IMR-90 (cell line): ENCODE results near the gene PM20D2. TPM values are rescaled to one million over a fixed set of nuclear protein-coding genes. Genes with fewer than 3 reads are reported as not detected.

Experiments
- ATAC-seq: fragments of 200-7000 bp; cut with Tn5 transposase; 2 replicates; pipeline ENCODE4 v1.9.1; 2020; ENCODE audit warnings: low read depth, mild to moderate bottlenecking, moderate library complexity
- BruUV-seq: library from RNA; stranded (reverse); fragments of 400-500 nt; replicated peaks from 2 replicates; lab custom pipeline; 2021; lab: Mats Ljungman, UMichigan
- CTCF ChIA-PET: fragments of 300-600 bp; formaldehyde crosslinking; extraction: SDS; loops from one replicate; lab custom pipeline; 2021; ENCODE audit warnings: antibody characterized with exemption; lab: Yijun Ruan, JAX
- POLR2A ChIA-PET: fragments of 300-600 bp; sonication (Branson Sonifier 250); formaldehyde crosslinking; loops from one replicate; lab custom pipeline; 2022; ENCODE audit warnings: antibody characterized with exemption; ENCODE audit not compliant: unreplicated experiment; lab: Charles Lee
- DNase-seq: peaks from one replicate; pipeline ENCODE4 v3.0.0; 2013
- H2AFZ ChIP-seq: replicated peaks from 2 replicates; pipeline ENCODE3; 2013; ENCODE audit warnings: low read length, mild to moderate bottlenecking; ENCODE audit not compliant: poor library complexity
- H2AK5ac ChIP-seq: 2 replicates; pipeline ENCODE4 v1.6.1; 2013; ENCODE audit warnings: low read depth, low read length, inconsistent platforms
- H2AK9ac ChIP-seq: replicated peaks from 2 replicates; pipeline ENCODE3; 2013; ENCODE audit warnings: mild to moderate bottlenecking, low read depth, low read length, moderate library complexity; ENCODE audit not compliant: poor library complexity
- H2BK120ac ChIP-seq: 2 replicates; pipeline ENCODE4 v1.6.1; 2013; ENCODE audit warnings: low read depth, low read length, inconsistent platforms
- H2BK15ac ChIP-seq: 3 replicates; pipeline ENCODE4 v1.6.1; 2013; ENCODE audit warnings: low read depth, low read length, inconsistent platforms
- H2BK20ac ChIP-seq: 2 replicates; pipeline ENCODE4 v1.6.1; 2013; ENCODE audit warnings: low read depth, mild to moderate bottlenecking, inconsistent platforms, low read length, moderate library complexity
- H2BK5ac ChIP-seq: 2 replicates; pipeline ENCODE4 v1.6.1; 2013; ENCODE audit warnings: mild to moderate bottlenecking, low read depth, low read length, inconsistent platforms; ENCODE audit not compliant: poor library complexity, severe bottlenecking
- H3K14ac ChIP-seq: replicated peaks from 2 replicates; pipeline ENCODE4 v1.6.1; 2013; ENCODE audit warnings: low read depth, low read length, inconsistent platforms
- H3K18ac ChIP-seq: 2 replicates; pipeline ENCODE4 v1.6.1; 2013; ENCODE audit warnings: low read depth, low read length, control low read depth
- H3K23ac ChIP-seq: 2 replicates; pipeline ENCODE4 v1.6.1; 2013; ENCODE audit warnings: low read depth, low read length, inconsistent platforms
- H3K27ac ChIP-seq: 2 replicates; pipeline ENCODE4 v1.5.1; 2013; ENCODE audit warnings: mild to moderate bottlenecking, control low read depth, low read length; ENCODE audit not compliant: insufficient read depth
- H3K27me3 ChIP-seq: 2 replicates; pipeline ENCODE4 v1.6.1; 2013; ENCODE audit warnings: low read length; ENCODE audit not compliant: control insufficient read depth, insufficient read depth
- H3K36me3 ChIP-seq: 2 replicates; pipeline ENCODE4 v1.6.1; 2013; ENCODE audit warnings: low read length, mixed read lengths; ENCODE audit not compliant: control insufficient read depth, insufficient read depth
- H3K4ac ChIP-seq: 2 replicates; pipeline ENCODE4 v1.6.1; 2013; ENCODE audit warnings: low read depth, low read length, inconsistent platforms
- H3K4me1 ChIP-seq: 2 replicates; pipeline ENCODE4 v1.6.1; 2013; ENCODE audit warnings: low read length, mixed read lengths; ENCODE audit not compliant: control insufficient read depth, insufficient read depth
- H3K4me2 ChIP-seq: 2 replicates; pipeline ENCODE4 v1.6.1; 2013; ENCODE audit warnings: low read depth, mild to moderate bottlenecking, control low read depth, low read length, moderate library complexity
- H3K4me3 ChIP-seq: 2 replicates; pipeline ENCODE4 v1.5.1; 2013; ENCODE audit warnings: low read depth, mild to moderate bottlenecking, control low read depth, low read length, moderate library complexity; ENCODE audit not compliant: insufficient read depth
- H3K56ac ChIP-seq: 2 replicates; pipeline ENCODE4 v1.6.1; 2013; ENCODE audit warnings: low read length, inconsistent platforms; ENCODE audit not compliant: insufficient read depth; ENCODE audit errors: extremely low read depth
- H3K79me1 ChIP-seq, 2 experiments: 2 replicates each; pipeline ENCODE4 v1.6.1; 2013; ENCODE audit warnings: low read length in 2 of 2, inconsistent platforms in 1 of 2, low read depth in 1 of 2
- H3K9ac ChIP-seq: 2 replicates; pipeline ENCODE4 v1.6.1; 2013; ENCODE audit warnings: low read depth, low read length, control low read depth
- H3K9me1 ChIP-seq: 2 replicates; pipeline ENCODE4 v1.6.1; 2013; ENCODE audit warnings: low read length, inconsistent platforms; ENCODE audit not compliant: insufficient read depth
- H3K9me3 ChIP-seq: 2 replicates; pipeline ENCODE4 v1.6.1; 2013; ENCODE audit warnings: low read length; ENCODE audit not compliant: control insufficient read depth, insufficient read depth
- H4K20me1 ChIP-seq: 2 replicates; pipeline ENCODE4 v1.6.1; 2013; ENCODE audit warnings: low read length, inconsistent platforms; ENCODE audit not compliant: insufficient read depth
- H4K5ac ChIP-seq: 2 replicates; pipeline ENCODE4 v1.6.1; 2013; ENCODE audit warnings: mild to moderate bottlenecking, low read depth, low read length, control low read depth
- H4K8ac ChIP-seq, 2 experiments: 2 replicates each; pipeline ENCODE4 v1.6.1; 2013; ENCODE audit warnings: low read depth in 2 of 2, low read length in 2 of 2, control low read depth in 1 of 2, inconsistent platforms in 1 of 2
- H4K91ac ChIP-seq: 2 replicates; pipeline ENCODE4 v1.6.1; 2013; ENCODE audit warnings: low read depth, low read length, inconsistent platforms; ENCODE audit not compliant: insufficient read depth
- BHLHE40 ChIP-seq: fragments of 150-350 bp; IDR thresholded peaks from 2 replicates; pipeline ENCODE4 v1.6.1; 2016; ENCODE audit warnings: mild to moderate bottlenecking, low read depth, low read length
- CEBPB ChIP-seq: IDR thresholded peaks from 2 replicates; pipeline ENCODE4 v1.6.1; 2012; ENCODE audit warnings: low read depth, low read length, improper control_type of control experiment
- CHD1 ChIP-seq: IDR thresholded peaks from 2 replicates; pipeline ENCODE4 v1.6.1; 2012; ENCODE audit warnings: low read depth, low read length, improper control_type of control experiment
- FOS ChIP-seq: fragments of 150-350 bp; IDR thresholded peaks from 2 replicates; pipeline ENCODE4 v1.6.1; 2016; ENCODE audit warnings: low read depth, low read length
- MAFK ChIP-seq: IDR thresholded peaks from 2 replicates; pipeline ENCODE4 v1.6.1; 2012; ENCODE audit warnings: low read depth, low read length, improper control_type of control experiment
- MAZ ChIP-seq: IDR thresholded peaks from 2 replicates; pipeline ENCODE4 v1.6.1; 2012; ENCODE audit warnings: low read depth, mild to moderate bottlenecking, low read length, improper control_type of control experiment, moderate library complexity, borderline replicate concordance
- MXI1 ChIP-seq: IDR thresholded peaks from 2 replicates; pipeline ENCODE4 v1.6.1; 2012; ENCODE audit warnings: low read depth, mild to moderate bottlenecking, low read length, moderate library complexity, borderline replicate concordance
- NFE2L2 ChIP-seq: fragments of 150-350 bp; IDR thresholded peaks from 2 replicates; pipeline ENCODE4 v1.6.1; 2016; ENCODE audit warnings: low read depth, mild to moderate bottlenecking, low read length
- POLR2A ChIP-seq: IDR thresholded peaks from 2 replicates; pipeline ENCODE4 v1.6.1; 2012; ENCODE audit warnings: mild to moderate bottlenecking, low read depth, low read length
- RAD21 ChIP-seq: IDR thresholded peaks from 2 replicates; pipeline ENCODE4 v1.6.1; 2012; ENCODE audit warnings: low read length, improper control_type of control experiment
- RCOR1 ChIP-seq: IDR thresholded peaks from 2 replicates; pipeline ENCODE4 v1.6.1; 2012; ENCODE audit warnings: mild to moderate bottlenecking, low read length, improper control_type of control experiment; ENCODE audit not compliant: insufficient replicate concordance
- RFX5 ChIP-seq: IDR thresholded peaks from 2 replicates; pipeline ENCODE4 v1.8.0; 2012; ENCODE audit warnings: low read depth, mild to moderate bottlenecking, low read length, moderate library complexity
- SMC3 ChIP-seq: fragments of 150-350 bp; IDR thresholded peaks from 2 replicates; pipeline ENCODE4 v1.6.1; 2016; ENCODE audit warnings: low read depth, mild to moderate bottlenecking, antibody characterized with exemption, low read length, moderate library complexity
- WGBS, 2 experiments: methylation state at CpG; one replicate each; pipeline versions ENCODE4 v1.1.5 to v1.1.7; 2013; ENCODE audit warnings: missing lambda C conversion rate in 2 of 2; ENCODE audit not compliant: insufficient read length in 1 of 2; ENCODE audit errors: extremely low coverage in 2 of 2; 5-methylcytosine and 5-hydroxymethylcytosine counted together
- dilution Hi-C: fragments of 300-500 bp; cut with HindIII; formaldehyde crosslinking; loops from one replicate; pipeline ENCODE4 v1.14.3; 2018; ENCODE audit warnings: low sequenced_read_pairs; ENCODE audit not compliant: unreplicated experiment
- in situ Hi-C: fragments of 300-500 bp; cut with MboI; formaldehyde crosslinking; loops from 3 replicates; pipeline ENCODE4 v1.14.3; 2019; ENCODE audit warnings: low sequenced_read_pairs, inconsistent platforms, mixed read lengths
- intact Hi-C: fragments of 100-400 bp; cut with micrococcal nuclease; formaldehyde crosslinking; loops from 2 replicates; pipeline ENCODE4 v1.10.0; 2022
- polyA plus RNA-seq, 3 experiments: library from polyadenylated mRNA; depleted of rRNA; stranded (reverse); fragments of >200 nt; gene quantifications; 2 replicates each; pipeline ENCODE4 v1.2.3, GENCODE V29; 2012; ENCODE audit warnings: low replicate concordance in 1 of 3
- total RNA-seq: library from RNA; depleted of rRNA; stranded (reverse); fragments of >200 nt; gene quantifications from 2 replicates; pipeline ENCODE4 v1.2.3, GENCODE V29; 2012
- TF ChIP-seq, protein P1 (sequence below): fragments of 150-350 bp; IDR thresholded peaks from 2 replicates; pipeline ENCODE4 v1.6.1; 2017; ENCODE audit warnings: mild to moderate bottlenecking, antibody characterized with exemption, low read length, low read depth
- TF ChIP-seq, protein P2 (sequence below): fragments of 150-350 bp; IDR thresholded peaks from 2 replicates; pipeline ENCODE4 v1.6.1; 2016; ENCODE audit warnings: low read depth, mild to moderate bottlenecking, low read length, moderate library complexity, borderline replicate concordance
- TF ChIP-seq, protein P3 (sequence below): conservative IDR thresholded peaks from 2 replicates; pipeline ENCODE4 v1.5.1; 2012; ENCODE audit warnings: mild to moderate bottlenecking, low read depth, low read length, improper control_type of control experiment

PM20D2 gene
- total and polyA plus RNA-seq, 2 of the 4 experiments (the other 2 are of a cell fraction), result 6.0 to 6.5 TPM

DNA sequence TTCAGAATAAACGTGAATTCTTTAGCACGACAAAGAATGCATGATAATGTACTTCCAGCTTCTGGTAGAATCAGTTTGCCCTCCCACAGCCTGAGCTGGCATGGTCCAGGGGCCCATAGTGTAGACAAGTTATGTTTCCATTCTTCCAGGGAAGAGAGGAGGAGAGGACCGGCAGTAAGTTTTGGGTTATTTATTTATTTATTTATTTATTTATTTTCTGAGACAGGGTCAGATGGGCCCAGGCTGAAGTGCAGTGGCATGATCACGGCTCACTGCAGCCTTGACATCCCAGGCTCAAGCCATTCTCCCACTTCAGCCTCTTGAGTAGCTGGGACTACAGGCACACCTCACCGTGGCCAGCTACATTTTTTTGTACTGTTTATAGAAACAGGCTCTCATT is 66.6 kb downstream of the PM20D2 start:
- Histone ChIP-seq H4K20me1 (no peaks in the 10 kb centered on the region), H2BK5ac (no peak overlapping the region), H2AK5ac (no peak overlapping the region), H3K18ac (no peak overlapping the region), H3K4me3 (no peak overlapping the region), H3K56ac (no peak overlapping the region), H2AFZ (no peak overlapping the region), H2AK9ac (no peak overlapping the region), H2BK120ac (no peak overlapping the region), H3K79me1 (no peaks in the 10 kb centered on the region), H3K27ac (no peak overlapping the region), H3K9me3 (no peaks in the 10 kb centered on the region), H2BK20ac (no peak overlapping the region), H3K36me3 (no peaks in the 10 kb centered on the region), H3K9ac (no peak overlapping the region), H3K14ac (no peak overlapping the region), H4K8ac (no peak overlapping the region), H3K4me1 (no peaks in the 10 kb centered on the region), H3K4me2 (no peak overlapping the region), H3K4ac (no peak overlapping the region), H3K23ac (no peak overlapping the region), H3K27me3 (peaks cover 2% of the 10 kb centered on the region; the same call in 1 of the 2 replicates), H2BK15ac (no peak overlapping the region), H4K5ac (no peak overlapping the region), H4K91ac (no peak overlapping the region), H3K9me1 (no peaks in the 10 kb centered on the region)
- dilution Hi-C loops, result no loop called here
- intact Hi-C loops, result no loop called here
- no peak for TF ChIP-seq FOS
- TF ChIP-seq RFX5, result no peak
- no peak for TF ChIP-seq NFE2L2
- no peak for TF ChIP-seq POLR2A
- no peak for TF ChIP-seq BHLHE40
- TF ChIP-seq MAFK, result no peak
- TF ChIP-seq MAZ, result no peak
- no peak for TF ChIP-seq CHD1
- no peak for TF ChIP-seq CEBPB
- TF ChIP-seq MXI1, result no peak
- no peak for TF ChIP-seq RCOR1
- TF ChIP-seq, protein P1, sequence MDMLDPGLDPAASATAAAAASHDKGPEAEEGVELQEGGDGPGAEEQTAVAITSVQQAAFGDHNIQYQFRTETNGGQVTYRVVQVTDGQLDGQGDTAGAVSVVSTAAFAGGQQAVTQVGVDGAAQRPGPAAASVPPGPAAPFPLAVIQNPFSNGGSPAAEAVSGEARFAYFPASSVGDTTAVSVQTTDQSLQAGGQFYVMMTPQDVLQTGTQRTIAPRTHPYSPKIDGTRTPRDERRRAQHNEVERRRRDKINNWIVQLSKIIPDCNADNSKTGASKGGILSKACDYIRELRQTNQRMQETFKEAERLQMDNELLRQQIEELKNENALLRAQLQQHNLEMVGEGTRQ, result no peak
- TF ChIP-seq, protein P2, sequence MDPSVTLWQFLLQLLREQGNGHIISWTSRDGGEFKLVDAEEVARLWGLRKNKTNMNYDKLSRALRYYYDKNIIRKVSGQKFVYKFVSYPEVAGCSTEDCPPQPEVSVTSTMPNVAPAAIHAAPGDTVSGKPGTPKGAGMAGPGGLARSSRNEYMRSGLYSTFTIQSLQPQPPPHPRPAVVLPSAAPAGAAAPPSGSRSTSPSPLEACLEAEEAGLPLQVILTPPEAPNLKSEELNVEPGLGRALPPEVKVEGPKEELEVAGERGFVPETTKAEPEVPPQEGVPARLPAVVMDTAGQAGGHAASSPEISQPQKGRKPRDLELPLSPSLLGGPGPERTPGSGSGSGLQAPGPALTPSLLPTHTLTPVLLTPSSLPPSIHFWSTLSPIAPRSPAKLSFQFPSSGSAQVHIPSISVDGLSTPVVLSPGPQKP, result no peak
- TF ChIP-seq, protein P3, sequence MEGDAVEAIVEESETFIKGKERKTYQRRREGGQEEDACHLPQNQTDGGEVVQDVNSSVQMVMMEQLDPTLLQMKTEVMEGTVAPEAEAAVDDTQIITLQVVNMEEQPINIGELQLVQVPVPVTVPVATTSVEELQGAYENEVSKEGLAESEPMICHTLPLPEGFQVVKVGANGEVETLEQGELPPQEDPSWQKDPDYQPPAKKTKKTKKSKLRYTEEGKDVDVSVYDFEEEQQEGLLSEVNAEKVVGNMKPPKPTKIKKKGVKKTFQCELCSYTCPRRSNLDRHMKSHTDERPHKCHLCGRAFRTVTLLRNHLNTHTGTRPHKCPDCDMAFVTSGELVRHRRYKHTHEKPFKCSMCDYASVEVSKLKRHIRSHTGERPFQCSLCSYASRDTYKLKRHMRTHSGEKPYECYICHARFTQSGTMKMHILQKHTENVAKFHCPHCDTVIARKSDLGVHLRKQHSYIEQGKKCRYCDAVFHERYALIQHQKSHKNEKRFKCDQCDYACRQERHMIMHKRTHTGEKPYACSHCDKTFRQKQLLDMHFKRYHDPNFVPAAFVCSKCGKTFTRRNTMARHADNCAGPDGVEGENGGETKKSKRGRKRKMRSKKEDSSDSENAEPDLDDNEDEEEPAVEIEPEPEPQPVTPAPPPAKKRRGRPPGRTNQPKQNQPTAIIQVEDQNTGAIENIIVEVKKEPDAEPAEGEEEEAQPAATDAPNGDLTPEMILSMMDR, result no peak
- TF ChIP-seq SMC3, result no peak
- no peak for TF ChIP-seq RAD21
- POLR2A ChIA-PET, result no interaction called here
- no TSS peak for BruUV-seq
- no peak for DNase-seq
- in situ Hi-C loops, result no loop called here
- CTCF ChIA-PET, result no interaction called here
- ATAC-seq, result no peak
- 20% methylated on average over 1 of the region's 5 CpGs; no CpG with 5 or more reads in 1 of the 2 experiments for WGBS, 2 experiments
